CD4-positive, alpha-beta T cell treated with Interleukin-1 beta for 1 hour (primary cell): Measurements from ENCODE around the gene FRMD1.

Experiments used
- DNase-seq, 2 donors: peaks; one replicate each; pipeline ENCODE4 v3.0.0-alpha.2; 2020 to 2022

The FRMD1 gene

DNA sequence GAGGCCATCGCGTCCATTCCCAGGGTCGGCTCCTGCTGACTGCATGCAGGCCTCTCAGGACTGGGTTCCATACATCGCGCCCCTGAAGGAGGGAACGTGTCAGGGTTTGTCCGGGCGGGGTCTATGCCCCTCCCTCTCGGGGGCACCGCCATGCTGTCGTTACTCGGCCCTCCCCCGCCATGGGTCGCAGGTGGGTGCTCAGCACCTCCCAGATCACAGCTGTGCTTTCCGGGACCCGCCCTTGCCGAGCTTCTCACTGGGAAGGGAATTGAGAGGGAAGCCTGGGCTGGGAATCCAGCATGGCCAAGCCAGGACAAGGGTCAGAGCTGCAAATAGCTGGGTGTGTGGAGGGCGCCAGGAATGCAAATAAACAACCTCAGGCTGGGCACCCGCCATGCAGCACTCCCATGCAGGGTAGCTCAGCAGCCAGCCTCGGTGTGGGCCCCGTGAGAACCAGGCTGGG, at the start of gene FRMD1:
Gene FRMD1, minus strand, starts transcription at position 270 of the 463 bp plus-strand sequence. Its CDS starts 118 bp downstream, at position 152.
- no peak for DNase-seq

DNA sequence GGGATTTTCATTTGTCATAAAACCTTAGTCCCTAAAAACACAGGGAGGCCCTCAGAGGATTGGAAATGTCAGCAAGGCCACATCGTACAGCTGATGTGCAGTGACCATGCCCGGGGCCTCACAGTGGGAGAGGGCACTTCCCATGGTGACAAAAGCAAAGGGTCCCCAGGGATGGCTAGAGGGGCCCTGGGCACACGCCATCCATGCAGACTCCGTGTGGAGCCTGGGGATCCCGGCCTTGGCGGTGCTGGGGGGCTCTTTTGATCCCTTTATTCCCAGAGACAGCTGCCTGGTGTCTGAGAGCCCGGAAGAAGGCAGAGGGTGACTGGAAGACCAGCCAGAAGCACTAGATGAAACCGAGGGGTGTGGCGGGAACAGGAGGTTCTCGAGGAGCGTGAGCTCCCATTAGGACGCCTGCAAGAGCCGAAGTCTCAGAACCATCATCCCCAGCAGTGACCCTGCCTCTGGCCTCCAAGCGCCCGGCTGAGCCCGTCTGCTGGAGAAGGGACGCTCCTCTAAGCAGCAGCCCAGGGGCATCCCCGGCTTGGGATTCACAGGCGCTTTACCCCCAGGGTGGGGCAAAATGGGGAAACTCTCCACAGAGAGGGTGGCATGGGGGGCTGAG, 49.1 kb upstream of the FRMD1 start:
- no peak for DNase-seq

DNA sequence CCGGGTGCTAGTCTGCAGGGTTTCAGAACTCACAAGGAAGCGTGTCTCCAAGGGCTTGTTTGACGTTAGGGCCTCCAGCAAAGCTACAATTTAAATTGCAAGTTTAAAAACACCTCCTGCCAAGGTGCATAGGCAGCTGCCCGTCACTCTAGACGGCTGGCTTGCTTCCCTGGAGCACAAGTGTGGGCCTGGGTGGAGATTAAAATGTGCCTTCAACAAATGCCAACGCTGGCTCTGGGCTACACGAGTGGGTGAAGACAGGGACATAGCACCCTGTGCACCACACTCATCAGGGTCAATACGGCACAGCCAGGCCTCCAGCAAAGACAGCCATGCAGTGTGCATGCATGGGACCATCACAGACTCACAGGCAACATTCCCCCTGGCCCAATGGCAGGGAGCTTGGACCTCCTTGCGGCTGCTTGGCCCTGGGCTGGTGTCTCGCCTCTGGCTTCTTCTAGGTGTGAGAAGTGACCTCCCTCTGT, 48.4 kb upstream of the FRMD1 start:
- DNase-seq, result no peak

DNA sequence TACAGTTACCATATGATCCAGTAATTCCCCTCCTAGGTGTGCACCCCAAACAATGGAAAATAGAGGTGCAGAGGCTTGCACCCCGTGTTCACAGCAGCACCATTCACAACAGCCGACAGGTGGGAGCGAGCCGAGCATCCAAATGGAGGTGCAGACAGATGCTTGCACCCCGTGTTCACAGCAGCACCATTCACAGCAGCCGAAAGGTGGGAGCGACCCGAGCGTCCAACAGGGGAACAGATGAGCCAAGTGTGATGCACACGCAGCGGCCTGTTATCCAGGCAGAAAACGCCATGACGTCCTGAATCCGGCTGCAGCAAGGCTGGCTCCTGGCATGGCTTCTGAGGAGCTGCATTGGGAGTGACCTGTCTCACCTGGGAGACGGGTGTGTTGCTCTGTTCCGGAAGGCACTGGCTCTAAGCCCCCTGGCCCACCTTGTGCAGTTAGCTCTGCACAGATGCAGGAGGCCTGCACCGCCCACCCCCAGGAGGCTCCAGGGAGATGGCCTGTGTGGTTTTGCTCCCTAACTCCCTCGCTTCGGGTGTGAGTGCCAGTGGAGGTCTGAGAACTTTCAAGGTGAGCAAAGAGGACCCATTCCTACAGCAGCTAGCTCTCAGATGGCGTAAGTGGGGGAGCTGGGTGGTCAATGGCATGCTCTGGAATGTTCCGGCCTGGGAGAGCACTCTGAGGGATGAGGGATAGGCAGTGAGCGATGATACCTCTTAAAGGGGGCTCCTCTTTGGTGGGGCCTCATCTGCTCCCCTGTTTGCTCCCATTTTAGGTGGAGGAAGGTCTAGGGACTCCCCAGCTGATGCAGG, 47.8 kb upstream of the FRMD1 start:
- no peak for DNase-seq

DNA sequence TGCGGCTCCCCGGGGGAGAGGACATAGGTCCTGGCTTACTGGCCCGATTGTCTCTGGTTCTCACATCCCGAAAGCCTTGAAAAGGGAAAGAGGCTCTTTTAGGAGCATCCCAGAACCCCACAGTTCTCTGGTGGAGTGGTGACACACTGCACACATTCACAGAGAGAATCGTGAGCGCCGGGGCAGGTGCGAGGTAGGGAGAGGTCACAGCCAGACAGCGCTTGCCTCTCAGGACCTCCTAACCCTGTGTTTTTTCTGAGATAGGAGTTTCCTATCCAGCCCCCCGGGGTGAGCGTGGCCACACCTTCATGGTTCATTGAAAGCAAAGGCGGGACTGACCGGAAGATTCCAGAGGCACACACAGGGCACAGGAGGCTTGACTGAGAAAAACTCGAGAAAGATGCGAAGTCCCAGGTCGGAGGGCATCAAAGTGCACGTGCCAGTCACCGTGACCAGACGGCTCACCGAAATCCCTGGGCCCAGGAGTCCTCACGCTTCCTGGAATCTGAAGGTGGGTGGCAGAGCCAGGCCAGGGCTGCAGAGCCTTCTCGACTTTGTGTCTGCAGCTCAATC, 46.5 kb upstream of the FRMD1 start:
- no peak for DNase-seq

DNA sequence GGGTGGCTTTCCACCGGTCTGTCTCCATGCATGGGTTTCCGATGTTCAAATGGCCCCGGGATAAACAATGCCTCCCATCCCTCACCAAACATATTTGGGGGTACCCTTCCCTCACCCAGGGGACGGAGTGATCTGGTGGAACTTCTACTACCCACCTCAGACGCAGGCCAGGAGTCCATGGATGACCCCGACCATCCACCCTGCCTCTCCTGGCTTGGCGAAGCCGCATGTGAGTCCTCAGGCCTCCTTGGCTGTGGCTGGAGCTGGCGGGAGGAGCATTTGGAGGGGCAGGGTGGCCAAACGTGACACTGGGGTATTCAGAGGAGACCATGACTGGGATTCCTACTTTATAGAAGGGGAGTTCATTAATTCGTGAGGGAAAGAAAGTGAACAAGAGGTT, 45.9 kb upstream of the FRMD1 start:
- no peak for DNase-seq

DNA sequence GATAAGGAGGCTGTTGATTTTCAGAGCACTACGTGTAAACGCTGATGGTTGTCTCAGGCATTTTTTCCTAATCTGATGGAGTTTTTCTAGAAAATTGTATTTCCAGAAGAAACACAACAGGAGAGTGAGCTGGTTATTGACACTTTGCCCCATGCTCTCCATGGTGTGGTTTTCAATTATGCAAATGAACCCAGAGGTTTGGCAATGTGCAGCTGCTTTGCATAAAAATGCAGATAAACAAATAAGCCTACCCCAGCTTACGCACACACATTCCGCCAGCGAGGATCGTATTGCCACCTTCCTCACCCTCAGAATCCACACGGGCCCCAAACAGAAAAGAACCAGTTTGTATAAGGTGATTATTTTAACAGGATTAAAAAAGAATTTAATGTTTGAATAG, 45.1 kb upstream of the FRMD1 start:
- DNase-seq, result no peak

DNA sequence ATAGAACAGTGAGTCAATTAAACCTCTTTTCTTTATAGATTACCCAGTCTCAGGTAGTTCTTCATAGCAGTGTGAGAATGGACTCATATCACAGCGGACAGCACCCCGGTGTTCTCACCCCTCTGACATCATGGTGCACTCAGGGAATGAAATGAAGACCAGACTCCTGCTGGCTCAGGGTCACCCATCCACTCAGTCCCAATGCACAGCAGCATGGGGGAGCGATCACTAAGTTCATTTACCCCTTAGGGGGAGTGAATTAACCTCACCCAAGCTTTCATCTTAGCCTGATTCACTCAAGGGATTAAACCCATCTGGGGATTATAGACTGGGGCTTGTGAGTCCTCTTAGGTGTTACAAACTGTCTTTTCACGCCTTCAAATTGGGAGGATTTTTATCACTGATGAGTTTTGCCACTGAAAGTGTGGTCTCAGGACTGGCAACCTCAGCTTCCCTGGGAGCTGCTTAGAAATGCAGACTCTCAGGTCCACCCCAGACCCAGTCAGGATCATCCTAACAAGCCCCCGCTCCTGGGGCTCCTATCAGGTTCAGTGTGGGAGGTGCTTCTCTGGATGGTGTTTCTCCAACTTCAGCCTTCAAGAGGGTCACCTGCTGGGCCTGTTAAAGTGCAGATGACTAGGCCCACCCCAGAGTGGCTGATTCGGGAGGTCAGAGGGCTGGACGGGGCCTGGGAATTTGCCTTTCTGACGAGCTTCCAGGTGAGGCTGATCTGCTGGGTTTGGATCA, 44.3 kb upstream of the FRMD1 start:
- no peak for DNase-seq

DNA sequence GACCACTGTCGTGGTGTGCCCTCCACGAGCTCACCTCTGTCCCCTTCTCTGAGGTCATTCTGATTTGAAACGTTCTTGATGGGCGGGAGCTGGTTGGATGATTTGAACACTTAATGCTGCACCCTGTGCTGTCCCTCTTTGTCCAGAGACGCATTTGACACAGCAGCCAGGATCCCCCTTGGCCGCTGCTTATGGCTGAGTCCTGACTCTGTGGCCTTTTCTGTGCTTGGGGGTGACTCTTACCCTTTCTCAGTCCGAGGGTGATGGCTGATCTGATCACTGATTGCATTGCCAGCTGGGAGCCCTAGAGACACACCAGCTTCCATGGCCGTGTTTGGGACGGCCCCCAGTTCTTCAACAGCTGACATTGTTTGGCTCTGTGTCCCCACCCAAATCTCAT, 43.5 kb upstream of the FRMD1 start:
- DNase-seq, result no peak

DNA sequence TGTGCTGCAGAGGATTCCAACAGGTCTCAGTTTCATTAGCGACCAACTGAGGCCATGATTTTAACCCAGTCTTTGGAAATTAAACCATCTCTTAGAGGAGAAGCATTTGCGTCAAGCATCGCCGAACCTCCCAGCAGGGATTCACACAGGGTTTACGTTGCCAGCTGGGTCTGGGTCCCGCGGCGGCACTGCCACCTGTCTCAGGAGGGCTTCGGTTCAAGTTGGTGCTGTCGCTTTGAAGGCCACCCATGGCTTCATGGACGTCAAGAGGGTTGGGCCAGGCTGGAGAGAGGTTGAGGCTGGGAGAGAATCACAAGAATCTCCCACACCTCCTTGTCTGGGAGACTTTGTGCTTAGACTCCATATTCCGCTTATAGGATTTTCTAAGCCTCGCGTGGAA, 43.0 kb upstream of the FRMD1 start:
- no peak for DNase-seq

DNA sequence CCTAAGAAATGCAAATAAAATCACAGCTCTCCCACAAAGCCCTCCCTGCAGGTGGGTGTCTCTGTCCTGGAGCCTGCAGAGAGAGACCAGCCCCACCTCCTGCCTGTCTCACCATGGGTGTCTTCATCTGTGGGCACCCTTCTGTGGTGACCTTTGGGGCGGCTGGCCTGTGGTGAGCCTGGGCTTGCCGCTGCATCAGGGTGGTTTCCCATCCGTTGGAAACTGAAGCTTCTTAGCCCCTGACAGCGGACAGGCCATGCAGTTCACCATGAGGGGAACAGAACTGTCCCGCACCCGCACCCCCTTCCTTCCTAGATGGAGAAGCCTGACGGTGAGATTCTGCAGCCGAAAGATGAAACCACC, 42.3 kb upstream of the FRMD1 start:
- no peak for DNase-seq

DNA sequence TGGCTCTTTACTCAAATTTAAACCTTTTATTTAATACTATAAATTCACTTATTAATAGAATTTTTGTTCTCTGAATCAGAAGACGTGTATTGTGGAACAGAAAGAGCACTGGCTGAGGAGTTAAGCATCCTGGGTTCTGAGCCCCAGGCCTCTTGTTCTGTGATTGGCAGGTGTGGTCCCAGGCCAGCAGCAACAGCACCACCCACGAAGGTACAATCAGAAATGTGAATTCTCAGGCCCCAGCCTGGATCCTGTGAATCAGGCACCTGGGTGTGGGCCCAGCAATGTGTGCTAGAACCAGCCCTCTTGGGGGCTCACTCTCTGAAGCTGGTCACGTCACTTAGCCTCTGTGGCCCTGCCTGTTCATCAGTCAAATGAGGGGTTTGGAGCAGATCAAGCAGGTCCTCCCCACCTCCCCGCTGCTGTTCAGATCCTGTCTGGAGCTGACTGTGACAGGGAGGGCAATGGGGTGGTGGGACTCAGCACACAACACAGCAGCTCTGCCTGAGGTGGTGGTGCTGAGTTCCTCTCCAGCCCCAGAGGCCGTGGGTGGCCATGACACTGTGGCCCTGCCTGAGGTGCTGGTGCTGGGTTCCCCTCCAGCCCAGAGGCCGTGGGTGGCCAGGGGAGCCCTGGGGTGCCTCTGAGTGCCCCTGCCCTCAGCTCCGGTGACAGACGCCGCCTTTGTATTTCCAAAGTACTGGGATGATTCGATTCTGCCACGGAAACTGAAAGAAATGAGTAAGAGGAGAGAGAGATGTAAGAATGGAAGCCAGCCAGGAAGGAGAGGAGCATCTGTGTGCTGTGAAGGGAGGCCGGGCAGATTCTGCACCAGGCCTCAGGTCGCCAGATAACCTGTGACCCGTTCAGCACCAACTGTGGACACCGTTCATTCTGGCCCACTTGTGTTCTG, 41.6 kb upstream of the FRMD1 start:
- DNase-seq, result no peak

DNA sequence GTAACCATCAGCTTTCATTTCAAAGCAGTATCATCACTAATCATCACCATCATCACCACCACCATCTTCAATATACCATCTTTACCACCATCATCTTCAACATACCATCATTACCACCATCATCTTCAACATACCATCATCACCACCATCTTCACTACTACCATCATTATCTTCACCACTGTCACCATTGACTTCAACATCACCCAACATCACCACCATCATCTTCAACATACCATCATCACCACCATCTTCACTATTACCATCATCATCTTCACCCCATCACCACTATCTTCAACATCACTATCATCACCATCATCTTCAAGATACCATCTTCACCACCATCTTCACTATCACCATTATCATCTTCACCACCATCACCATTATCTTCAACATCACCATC, 40.5 kb upstream of the FRMD1 start:
- DNase-seq, result no peak

DNA sequence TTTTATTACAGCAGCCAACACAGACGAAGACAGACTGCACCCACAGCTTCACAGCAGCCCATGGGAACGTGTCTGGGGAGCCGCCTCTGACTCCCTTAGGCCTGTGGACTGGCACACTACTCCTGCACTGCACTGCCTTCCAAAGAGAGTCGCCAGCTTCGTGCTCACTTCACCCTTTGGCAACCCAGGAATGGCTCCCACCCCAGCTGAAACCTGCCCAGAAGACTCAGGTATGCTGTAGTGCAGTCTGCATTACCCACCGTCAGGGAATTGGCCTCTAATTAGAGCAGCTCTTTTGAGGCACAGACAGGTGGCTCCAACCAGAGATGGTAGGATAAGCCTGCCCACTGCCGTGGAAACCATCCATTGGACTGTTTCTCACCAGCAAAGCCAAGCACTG, 39.9 kb upstream of the FRMD1 start:
- DNase-seq, result no peak

DNA sequence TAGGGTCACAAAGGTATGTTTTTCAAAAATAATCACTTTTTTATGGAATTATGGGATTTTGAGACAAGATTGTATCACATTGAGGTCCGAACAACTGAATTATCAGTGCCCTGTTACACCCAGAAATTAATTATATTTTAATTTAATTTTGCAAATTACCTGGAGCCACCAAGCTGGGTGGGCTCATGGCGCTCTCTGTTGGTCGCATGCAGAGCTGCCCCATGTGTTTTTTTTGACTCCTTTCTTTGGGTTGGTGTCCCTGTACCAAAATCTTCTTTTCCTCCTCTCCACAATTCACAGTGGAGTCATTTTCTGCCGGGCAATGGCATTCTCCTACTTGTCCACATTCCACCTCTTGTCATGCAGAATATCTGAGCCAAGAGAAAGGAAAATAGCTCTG, 38.9 kb upstream of the FRMD1 start:
- no peak for DNase-seq

DNA sequence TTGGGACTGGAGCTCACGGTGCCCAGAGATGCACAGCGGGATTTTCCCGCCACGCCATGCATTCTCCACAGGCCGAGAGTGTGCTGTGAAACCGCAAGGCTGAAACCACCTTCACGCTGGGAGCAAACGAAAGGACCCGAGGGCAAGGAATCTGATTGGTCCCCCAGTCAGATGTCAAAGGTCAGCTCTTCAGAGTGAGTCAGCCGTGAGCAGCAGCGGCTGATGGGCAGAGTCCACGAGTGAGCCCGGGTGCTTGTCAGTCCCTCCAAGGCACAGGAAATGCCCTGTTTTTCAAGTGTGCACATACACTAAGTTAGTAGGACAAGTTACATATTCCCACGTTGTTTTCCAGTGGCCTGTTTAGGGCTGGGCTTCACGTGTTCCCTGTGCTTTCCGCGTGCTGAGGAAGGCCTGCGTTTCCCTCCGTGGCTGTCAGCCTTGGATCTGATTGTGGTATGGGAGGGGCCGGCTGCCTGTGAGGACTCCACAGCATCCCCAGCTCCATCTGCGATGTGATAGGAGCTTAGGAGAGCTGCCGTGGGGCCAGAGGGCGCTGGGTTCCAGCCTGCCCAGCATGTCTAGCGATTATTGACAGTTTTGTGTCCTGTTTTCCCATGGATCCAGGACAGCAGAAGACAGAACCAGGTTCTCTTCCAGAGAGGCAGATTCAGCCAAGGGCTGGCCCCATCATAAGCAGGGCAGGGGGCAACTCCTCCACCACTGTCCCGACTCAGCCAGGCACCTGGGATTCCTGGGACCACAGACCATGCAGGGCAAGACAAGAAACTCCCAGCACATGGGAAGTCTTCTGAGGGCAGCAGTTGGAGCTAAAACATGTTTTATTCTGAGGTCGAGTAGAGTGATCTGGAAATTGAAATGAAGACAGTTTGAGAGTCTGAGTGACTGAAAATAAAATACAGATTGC, 38.2 kb upstream of the FRMD1 start:
- no peak for DNase-seq

DNA sequence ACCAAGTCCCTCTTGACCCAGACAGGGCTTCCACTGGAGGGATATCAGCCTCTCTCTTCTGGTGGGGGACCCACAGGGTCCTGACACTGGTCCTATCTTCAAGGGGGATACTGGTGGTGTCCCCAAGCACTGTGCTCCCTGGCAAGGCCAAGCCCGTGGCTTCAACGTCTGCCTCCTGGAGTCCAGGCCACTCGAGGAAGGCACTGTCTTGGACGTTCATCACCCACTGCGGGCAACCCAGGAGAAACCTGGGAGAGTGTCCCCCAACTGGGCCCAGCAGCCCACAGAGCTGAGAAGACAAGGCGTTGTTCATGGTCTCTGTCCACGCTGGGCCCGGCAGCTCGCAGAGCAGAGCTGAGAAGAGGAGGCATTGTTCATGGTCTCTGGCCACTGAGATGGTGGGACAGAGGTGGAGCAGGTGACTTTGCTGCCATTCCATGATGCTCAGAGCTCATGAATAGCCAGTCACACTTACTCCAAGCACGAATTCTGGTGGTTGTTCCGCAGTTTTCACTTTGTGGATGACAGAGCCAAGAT, 37.5 kb upstream of the FRMD1 start:
- no peak for DNase-seq

DNA sequence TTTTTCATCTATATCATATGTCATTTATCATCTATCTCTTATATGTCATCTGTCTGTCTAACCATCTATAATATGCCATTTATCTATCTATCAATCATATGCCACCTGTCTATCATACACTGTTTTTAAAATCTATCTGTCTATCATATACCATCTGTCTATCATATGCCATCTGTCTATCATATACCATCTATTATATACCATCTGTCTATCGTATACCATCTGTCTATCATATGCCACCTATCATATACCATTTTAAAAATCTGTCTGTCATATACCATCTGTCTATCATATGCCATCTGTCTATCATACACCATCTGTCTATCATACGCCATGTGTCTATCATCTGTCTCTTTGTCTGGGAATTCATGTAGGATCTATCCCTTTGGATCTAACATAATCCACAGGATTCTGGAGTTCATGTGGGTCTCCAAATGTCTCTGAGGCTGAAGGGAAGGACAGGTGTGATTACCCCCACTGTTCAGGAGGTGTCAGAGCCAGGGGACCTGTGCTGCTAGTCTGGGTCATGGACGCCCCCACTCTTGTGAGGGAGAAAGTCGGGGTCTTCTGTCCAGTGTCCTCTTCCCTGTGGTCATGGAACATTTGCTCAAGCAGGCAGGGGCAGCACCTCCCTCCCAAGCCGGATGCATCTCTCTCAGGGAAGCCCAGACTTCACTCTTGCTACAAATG, 36.9 kb upstream of the FRMD1 start:
- DNase-seq, result no peak

DNA sequence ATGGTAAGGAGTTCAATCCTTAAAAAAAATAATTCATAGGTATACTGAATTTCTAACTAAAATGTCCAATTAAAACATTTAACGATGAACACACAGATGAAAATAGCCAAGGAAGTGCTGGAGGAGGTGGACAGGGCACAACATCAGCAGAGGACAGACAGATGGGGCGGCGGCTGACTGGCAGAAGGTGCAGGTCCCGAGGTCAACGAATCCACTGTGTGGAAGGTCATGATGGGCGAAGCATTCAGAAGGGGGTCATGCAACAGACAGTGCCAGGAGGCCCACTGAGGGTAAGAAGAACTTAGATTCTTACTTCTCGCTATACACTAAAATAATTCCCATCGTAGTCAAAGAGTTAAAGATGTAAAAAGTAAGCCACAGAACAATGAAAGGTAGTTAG, 34.2 kb upstream of the FRMD1 start:
- DNase-seq, result no peak

DNA sequence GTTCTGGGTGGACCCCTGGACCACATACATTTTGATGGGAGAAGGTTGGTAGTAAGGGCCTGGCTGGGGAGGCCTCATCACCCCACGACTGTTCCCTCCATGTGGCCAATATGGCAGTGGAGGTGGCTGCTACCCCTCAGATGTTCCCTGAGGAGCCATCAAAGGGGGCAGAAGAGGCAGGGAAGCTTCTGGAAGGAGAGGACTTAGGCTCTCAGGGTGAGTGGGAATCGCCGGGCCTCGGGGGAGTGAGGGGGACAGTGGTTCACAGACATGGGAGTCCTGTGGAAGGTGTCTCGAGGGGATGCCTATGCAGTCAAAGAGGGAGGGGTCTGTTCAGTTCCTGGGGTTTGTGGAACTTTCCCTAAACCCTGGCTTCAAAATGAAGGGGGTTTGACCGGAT, 32.9 kb upstream of the FRMD1 start:
- DNase-seq, result no peak
